Psoas muscle (tissue), 8 donors: Measurements from ENCODE around the gene RSRP1. TPM values are rescaled to one million over a fixed set of nuclear protein-coding genes. Genes with fewer than 3 reads are reported as not detected.

Experiments used
- ATAC-seq, 4 donors: fragments of 200-7000 bp; cut with Tn5 transposase; one replicate each; pipeline ENCODE4 v1.9.1; 2020; ENCODE audit warnings: moderate library complexity in 3 of 4, mild to moderate bottlenecking in 2 of 4
- DNase-seq, 2 donors: peaks; one replicate each; pipeline ENCODE4 v3.0.0-alpha.2; 2020
- H3K27ac ChIP-seq: fragments of 200-600 bp; one replicate; pipeline ENCODE4 v1.8.0; 2022
- H3K27me3 ChIP-seq, 3 donors: fragments of 200-600 bp in 1 of 3; one replicate each; pipeline versions ENCODE4 v1.6.1 to v1.8.0; 2013 to 2022; ENCODE audit warnings: low read length in 2 of 3, mild to moderate bottlenecking in 2 of 3, moderate library complexity in 1 of 3; ENCODE audit not compliant: insufficient read depth in 3 of 3
- H3K36me3 ChIP-seq, 2 donors: fragments of 200-600 bp in 1 of 2; one replicate each; pipeline versions ENCODE4 v1.6.1 to v1.8.0; 2013 to 2022; ENCODE audit warnings: low read depth in 1 of 2, mild to moderate bottlenecking in 1 of 2, moderate library complexity in 1 of 2; ENCODE audit not compliant: insufficient read depth in 1 of 2
- H3K4me1 ChIP-seq: fragments of 200-600 bp; one replicate; pipeline ENCODE4 v1.8.0; 2022
- H3K4me3 ChIP-seq: fragments of 200-600 bp; one replicate; pipeline ENCODE4 v1.8.0; 2022; ENCODE audit warnings: mild to moderate bottlenecking
- H3K9me3 ChIP-seq: fragments of 200-600 bp; one replicate; pipeline ENCODE4 v1.8.0; 2022
- CTCF ChIP-seq: fragments of 200-600 bp; IDR thresholded peaks from one replicate; pipeline ENCODE4 v1.8.0; 2022; ENCODE audit warnings: antibody characterized with exemption
- WGBS, 3 donors: extraction: QIAGEN DNeasy Blood & Tissue Kit; methylation state at CpG; one replicate each; pipeline versions ENCODE4 v1.1.6 to v1.1.7; 2013; 5-methylcytosine and 5-hydroxymethylcytosine counted together
- intact Hi-C, 2 donors: fragments of 100-400 bp; cut with DNase I; formaldehyde crosslinking; loops; one replicate each; pipeline versions ENCODE4 v1.11.0 to v1.14.2; 2022
- polyA plus RNA-seq, 3 donors: library from polyadenylated mRNA; stranded (reverse); fragments of 200-250 nt; gene quantifications; one replicate each; pipeline ENCODE4 v1.2.3, GENCODE V29; 2013
- total RNA-seq, 4 donors: library from RNA; stranded (reverse); fragmentation: NEBNext Ultra II Directional in 2 of 4; extraction: Animal tissue kit (Norgen Biotek cat#: 25700) in 2 of 4; gene quantifications; one replicate each; pipeline versions ENCODE4 v1.2.1 to v1.2.4, GENCODE V29; 2021 to 2023
- donor health status: healthy with polysubstance abuse.
- donor health status: DM: no; HTN: no; CAD: no; lungs with moderate emphysema.
- donor health status: Bipolar disorder and iron deficiency.
- donor health status: healthy.
- donor health status: DM: yes; HTN: yes; CAD: no.
- donor health status: DM: no; HTN: no; CAD: no.
- donor health status: DM: no; HTN: no; CAD: no.
- donor health status: DM: yes; HTN: yes; CAD: no.

The RSRP1 gene
- total and polyA plus RNA-seq, 7 donors, result 9.6 to 36.5 (median 17.7) TPM

GRCh38 chr1:25194572-25195020, 52.7 kb downstream of the RSRP1 start:
- Histone ChIP-seq H3K4me3 (no peak overlapping the region), H3K27me3 (peaks cover 0 to 3% (median 3%) of the 10 kb centered on the region in 3 donors), H3K9me3 (no peaks in the 10 kb centered on the region), H3K4me1 (peaks cover 15% of the 10 kb centered on the region), H3K27ac (no peak overlapping the region), H3K36me3 (no peaks in the 10 kb centered on the region)
- ATAC-seq (peak in 1 of 4 donors; percentile 36), DNase-seq (peak in 1 of 2 donors; percentile 30)
- WGBS, 3 donors, result 71 to 74% (median 73%) methylated on average over 17 of the region's 17 CpGs
- intact Hi-C loops, result loop anchor here in 1 of 2 donors (10.0 kb wide), 1 partner anchor 270 kb away; no protein-coding TSS in a partner anchor
- TF ChIP-seq CTCF, result no peak

GRCh38 chr1:25194054-25194453, 53.2 kb downstream of the RSRP1 start:
- H3K4me3 ChIP-seq, result no peak overlapping the region
- peaks cover 9% of the 10 kb centered on the region for H3K4me1 ChIP-seq
- ATAC-seq, result no peak
- no peak overlapping the region for H3K27ac ChIP-seq
- no peaks in the 10 kb centered on the region for H3K9me3 ChIP-seq
- intact Hi-C loops, result loop anchor here in 1 of 2 donors (10.0 kb wide), 1 partner anchor 269 kb away; no protein-coding TSS in a partner anchor
- H3K36me3 ChIP-seq, result no peaks in the 10 kb centered on the region
- H3K27me3 ChIP-seq, result peaks cover 0 to 3% (median 3%) of the 10 kb centered on the region in 3 donors
- TF ChIP-seq CTCF, result no peak
- no peak for DNase-seq
- WGBS, 3 donors, result 83 to 88% (median 84%) methylated on average over 8 of the region's 8 CpGs

GRCh38 chr1:25193229-25193628, 54.0 kb downstream of the RSRP1 start:
- Histone ChIP-seq H3K27me3 (peaks cover 0 to 3% (median 3%) of the 10 kb centered on the region in 3 donors), H3K27ac (no peak overlapping the region), H3K4me1 (peaks cover 1% of the 10 kb centered on the region), H3K36me3 (no peaks in the 10 kb centered on the region), H3K9me3 (no peaks in the 10 kb centered on the region), H3K4me3 (no peak overlapping the region)
- 72 to 80% (median 77%) methylated on average over 9 of the region's 9 CpGs for WGBS, 3 donors
- intact Hi-C loops, result loop anchor here in 1 of 2 donors (10.0 kb wide), 1 partner anchor 268 kb away; no protein-coding TSS in a partner anchor
- ATAC-seq, result no peak
- DNase-seq, result no peak
- no peak for TF ChIP-seq CTCF

Other genes starting within 250 kb of the RSRP1 start
- gene SYF2, start 15.0 kb downstream of the RSRP1 start, total RNA-seq, result 10 to 100 TPM; 23.9 to 44.5 (median 30.0) TPM
- 10 to 100 TPM; 48.5 to 92.9 (median 64.2) TPM for gene SYF2, start 15.0 kb downstream of the RSRP1 start, polyA plus RNA-seq
- under 1 TPM in 1 of 4 donors, not detected in 3; 0.12 TPM for gene RHD, start 25.1 kb upstream of the RSRP1 start, total RNA-seq
- not detected for gene RHD, start 25.1 kb upstream of the RSRP1 start, polyA plus RNA-seq
- 10 to 100 TPM; 37.0 to 54.9 (median 43.3) TPM for gene TMEM50A, start 90.9 kb upstream of the RSRP1 start, total RNA-seq
- gene TMEM50A, start 90.9 kb upstream of the RSRP1 start, polyA plus RNA-seq, result 10 to 100 TPM; 39.5 to 68.1 (median 44.1) TPM
- gene RHCE, start 173.4 kb upstream of the RSRP1 start, total RNA-seq, result 1 to 10 TPM in 3 of 4 donors, under 1 TPM in 1; 0.66 to 2.0 (median 1.1) TPM
- gene RHCE, start 173.4 kb upstream of the RSRP1 start, polyA plus RNA-seq, result under 1 TPM in 2 of 3 donors, not detected in 1; 0.22 to 0.23 TPM
- gene MACO1, start 183.4 kb upstream of the RSRP1 start, total RNA-seq, result 10 to 100 TPM; 22.7 to 49.7 (median 30.8) TPM
- gene MACO1, start 183.4 kb upstream of the RSRP1 start, polyA plus RNA-seq, result 10 to 100 TPM in 2 of 3 donors, 1 to 10 TPM in 1; 8.8 to 40.5 (median 34.9) TPM